DMS53 treated with DMSO at 0.1 percent for 48 hours (cell line): Measurements from ENCODE around the gene CFAP97D2.
"Not testable (repeated sequence)": the region's sequence is repeated elsewhere in the genome, so short reads cannot be mapped to it uniquely, and the experiment has no call there.

Experiments
- DNase-seq: peaks from one replicate; lab custom pipeline; 2025; ENCODE audit not compliant: unreplicated experiment; lab: John Stamatoyannopoulos, UW

The CFAP97D2 gene

GRCh38 chr13:114157869-114158495 is 21.1 kb upstream of the CFAP97D2 start:
- no peak for DNase-seq

GRCh38 chr13:114158869-114159666 is 20.0 kb upstream of the CFAP97D2 start:
- not testable (repeated sequence) for DNase-seq

GRCh38 chr13:114161028-114161556 is 18.0 kb upstream of the CFAP97D2 start:
- DNase-seq: no peak

GRCh38 chr13:114161644-114162532 is 17.2 kb upstream of the CFAP97D2 start:
- no peak for DNase-seq

- DNase-seq: no peak
Observed at GRCh38 chr13:114162533-114162922, 16.5 kb upstream of the CFAP97D2 start.

- no peak for DNase-seq
Observed at GRCh38 chr13:114164053-114164452, 15.0 kb upstream of the CFAP97D2 start.

- DNase-seq: no peak
Observed at GRCh38 chr13:114164681-114165429, 14.2 kb upstream of the CFAP97D2 start.

- no peak for DNase-seq
Observed at GRCh38 chr13:114166381-114167131, 12.5 kb upstream of the CFAP97D2 start.

GRCh38 chr13:114167426-114167825 is 11.6 kb upstream of the CFAP97D2 start:
- no peak for DNase-seq

- DNase-seq: no peak
Observed at GRCh38 chr13:114167885-114168284, 11.2 kb upstream of the CFAP97D2 start.

GRCh38 chr13:114173272-114173671 is 5.8 kb upstream of the CFAP97D2 start:
- no peak for DNase-seq

GRCh38 chr13:114173745-114174144 is 5.3 kb upstream of the CFAP97D2 start:
- DNase-seq: no peak

- DNase-seq: no peak
Observed at GRCh38 chr13:114174529-114174961, 4.5 kb upstream of the CFAP97D2 start.

- not testable (repeated sequence) for DNase-seq
Observed at GRCh38 chr13:114176359-114176902, 2.6 kb upstream of the CFAP97D2 start.

GRCh38 chr13:114177245-114178010 is 1.6 kb upstream of the CFAP97D2 start:
- DNase-seq: no peak

GRCh38 chr13:114185182-114185971 is 6.3 kb downstream of the CFAP97D2 start:
- no peak for DNase-seq

- DNase-seq: no peak
Observed at GRCh38 chr13:114194853-114195252, 15.8 kb downstream of the CFAP97D2 start.

- DNase-seq: no peak
Observed at GRCh38 chr13:114196629-114197028, 17.6 kb downstream of the CFAP97D2 start.
